ENCODE data around the gene SCN9A.

Gene SCN9A

DNA sequence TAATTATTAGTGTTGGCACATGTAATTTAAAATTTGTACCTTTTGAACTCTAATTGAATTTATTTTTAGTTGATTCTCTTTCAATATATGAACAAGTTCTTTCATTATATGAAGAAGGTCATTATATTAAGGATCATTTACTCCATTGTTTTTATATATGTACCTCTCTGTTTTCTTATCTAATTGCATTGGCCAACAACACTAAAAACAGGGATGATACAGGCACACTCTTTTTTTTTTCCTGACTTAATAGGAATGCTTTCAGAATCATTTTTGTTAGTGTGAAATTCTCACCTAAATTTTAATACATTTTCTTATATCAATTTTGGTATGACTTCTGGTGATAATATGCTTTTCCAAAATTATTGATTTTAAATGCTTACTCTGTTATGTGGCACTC lies 173.0 kb downstream of the SCN9A start:
- H3K4me3 ChIP-seq (replicated peaks; ENCODE audit: insufficient read depth, low read length) = no peak overlapping the region
- no peaks in the 10 kb centered on the region for H3K27me3 ChIP-seq (ENCODE audit: insufficient read depth, poor library complexity, severe bottlenecking)
- TF ChIP-seq GABPA (IDR thresholded peaks at IDR 0.05; ENCODE audit: low read depth) (no peak), POLR2AphosphoS5 (IDR thresholded peaks at IDR 0.05; ENCODE audit: low read depth) (no peak), REST (IDR thresholded peaks at IDR 0.05; ENCODE audit: insufficient replicate concordance, low read depth) (no peak), SPI1 (IDR thresholded peaks at IDR 0.05; ENCODE audit: borderline replicate concordance, low read depth) (no peak)
- TF ChIP-seq, protein P1, sequence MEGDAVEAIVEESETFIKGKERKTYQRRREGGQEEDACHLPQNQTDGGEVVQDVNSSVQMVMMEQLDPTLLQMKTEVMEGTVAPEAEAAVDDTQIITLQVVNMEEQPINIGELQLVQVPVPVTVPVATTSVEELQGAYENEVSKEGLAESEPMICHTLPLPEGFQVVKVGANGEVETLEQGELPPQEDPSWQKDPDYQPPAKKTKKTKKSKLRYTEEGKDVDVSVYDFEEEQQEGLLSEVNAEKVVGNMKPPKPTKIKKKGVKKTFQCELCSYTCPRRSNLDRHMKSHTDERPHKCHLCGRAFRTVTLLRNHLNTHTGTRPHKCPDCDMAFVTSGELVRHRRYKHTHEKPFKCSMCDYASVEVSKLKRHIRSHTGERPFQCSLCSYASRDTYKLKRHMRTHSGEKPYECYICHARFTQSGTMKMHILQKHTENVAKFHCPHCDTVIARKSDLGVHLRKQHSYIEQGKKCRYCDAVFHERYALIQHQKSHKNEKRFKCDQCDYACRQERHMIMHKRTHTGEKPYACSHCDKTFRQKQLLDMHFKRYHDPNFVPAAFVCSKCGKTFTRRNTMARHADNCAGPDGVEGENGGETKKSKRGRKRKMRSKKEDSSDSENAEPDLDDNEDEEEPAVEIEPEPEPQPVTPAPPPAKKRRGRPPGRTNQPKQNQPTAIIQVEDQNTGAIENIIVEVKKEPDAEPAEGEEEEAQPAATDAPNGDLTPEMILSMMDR (IDR thresholded peaks at IDR 0.05; ENCODE audit: insufficient read depth, low read length) = no peak
- H3K27ac ChIP-seq (replicated peaks) = no peak overlapping the region
- no peak for DNase-seq (ENCODE audit: low read depth in 1 of 2, low spot score in 1 of 2)

DNA sequence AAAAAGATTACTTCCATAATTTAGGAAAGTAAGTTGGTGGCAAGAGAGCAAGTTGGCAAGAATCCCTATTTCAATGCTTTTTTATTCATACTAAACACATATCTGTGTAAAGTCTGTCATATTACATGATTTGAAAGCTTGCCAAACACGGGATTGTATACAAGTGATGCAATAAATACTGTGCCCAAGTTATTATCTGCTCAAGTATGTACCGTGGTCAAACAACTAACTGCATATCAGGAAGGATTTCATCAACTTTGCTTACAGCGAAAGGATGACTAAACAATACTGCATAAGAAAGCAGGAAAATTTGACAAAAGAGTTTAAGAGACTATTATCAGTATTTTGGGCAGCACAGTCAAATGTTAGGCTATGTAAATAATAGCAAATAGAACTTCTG lies 178.3 kb downstream of the SCN9A start:
- no peak for DNase-seq (ENCODE audit: low read depth in 1 of 2, low spot score in 1 of 2)
- Histone ChIP-seq H3K27ac (replicated peaks) (no peak overlapping the region), H3K4me3 (replicated peaks; ENCODE audit: insufficient read depth, low read length) (no peak overlapping the region), H3K27me3 (ENCODE audit: insufficient read depth, poor library complexity, severe bottlenecking) (no peaks in the 10 kb centered on the region)
- TF ChIP-seq REST (IDR thresholded peaks at IDR 0.05; ENCODE audit: insufficient replicate concordance, low read depth) (no peak), SPI1 (IDR thresholded peaks at IDR 0.05; ENCODE audit: borderline replicate concordance, low read depth) (no peak), POLR2AphosphoS5 (IDR thresholded peaks at IDR 0.05; ENCODE audit: low read depth) (no peak)

- no peak for DNase-seq (ENCODE audit: low read depth in 1 of 2, low spot score in 1 of 2)
- Histone ChIP-seq H3K27ac (replicated peaks) (no peak overlapping the region), H3K27me3 (ENCODE audit: insufficient read depth, poor library complexity, severe bottlenecking) (no peaks in the 10 kb centered on the region), H3K4me3 (replicated peaks; ENCODE audit: insufficient read depth, low read length) (no peak overlapping the region)
- TF ChIP-seq GABPA (IDR thresholded peaks at IDR 0.05; ENCODE audit: low read depth) = no peak
- TF ChIP-seq SPI1 (IDR thresholded peaks at IDR 0.05; ENCODE audit: borderline replicate concordance, low read depth) = no peak
- TF ChIP-seq, protein P1 (IDR thresholded peaks at IDR 0.05; ENCODE audit: insufficient read depth, low read length) = no peak
- no peak for TF ChIP-seq REST (IDR thresholded peaks at IDR 0.05; ENCODE audit: insufficient replicate concordance, low read depth)
- no peak for TF ChIP-seq POLR2AphosphoS5 (IDR thresholded peaks at IDR 0.05; ENCODE audit: low read depth)
These were observed 182.3 kb downstream of the SCN9A start for GRCh38 chr2:166193407-166193806.

- Histone ChIP-seq H3K27ac (replicated peaks) (no peak overlapping the region), H3K4me3 (replicated peaks; ENCODE audit: insufficient read depth, low read length) (no peak overlapping the region), H3K27me3 (ENCODE audit: insufficient read depth, poor library complexity, severe bottlenecking) (no peaks in the 10 kb centered on the region)
- DNase-seq (ENCODE audit: low read depth in 1 of 2, low spot score in 1 of 2) = no peak
- TF ChIP-seq POLR2AphosphoS5 (IDR thresholded peaks at IDR 0.05; ENCODE audit: low read depth) = no peak
- TF ChIP-seq REST (IDR thresholded peaks at IDR 0.05; ENCODE audit: insufficient replicate concordance, low read depth) = no peak
- TF ChIP-seq, protein P1 (IDR thresholded peaks at IDR 0.05; ENCODE audit: insufficient read depth, low read length) = no peak
- TF ChIP-seq SPI1 (IDR thresholded peaks at IDR 0.05; ENCODE audit: borderline replicate concordance, low read depth) = no peak
- no peak for TF ChIP-seq GABPA (IDR thresholded peaks at IDR 0.05; ENCODE audit: low read depth)
These were observed 187.7 kb downstream of the SCN9A start for GRCh38 chr2:166188084-166188483.
